Skin of body (tissue), 2 donors: ENCODE measurements around the gene SUV39H1. TPM values are rescaled to one million over a fixed set of nuclear protein-coding genes. Genes with fewer than 3 reads are reported as not detected.

Source experiments
- DNase-seq: peaks from one replicate; lab custom pipeline; 2025; lab: John Stamatoyannopoulos, UW
- total RNA-seq: library from RNA; depleted of rRNA; stranded (reverse); fragments of >200 nt; gene quantifications from one replicate; pipeline ENCODE4 v1.2.3, GENCODE V29; 2014

The SUV39H1 gene
- total RNA-seq, 1 donor from 2014 or later, result 2.2 TPM

DNA sequence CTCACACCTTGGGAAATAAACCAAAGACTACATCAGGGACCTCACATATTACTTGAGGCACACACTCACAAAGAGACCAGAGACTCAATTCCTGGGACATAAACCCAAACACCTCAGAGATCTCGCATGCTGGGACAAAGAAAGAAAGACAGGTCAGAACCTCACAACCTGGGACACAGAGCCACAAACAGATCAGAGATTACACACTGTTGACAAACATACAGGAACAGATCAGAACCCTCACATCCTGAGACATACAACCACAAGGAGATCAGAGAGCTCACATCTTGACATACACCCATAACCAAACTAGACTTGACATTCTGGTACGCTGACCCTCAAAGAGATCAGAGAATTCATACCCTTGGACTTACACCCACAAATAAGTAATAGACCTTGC lies 17.3 kb downstream of the SUV39H1 start:
- DNase-seq, result no peak

DNA sequence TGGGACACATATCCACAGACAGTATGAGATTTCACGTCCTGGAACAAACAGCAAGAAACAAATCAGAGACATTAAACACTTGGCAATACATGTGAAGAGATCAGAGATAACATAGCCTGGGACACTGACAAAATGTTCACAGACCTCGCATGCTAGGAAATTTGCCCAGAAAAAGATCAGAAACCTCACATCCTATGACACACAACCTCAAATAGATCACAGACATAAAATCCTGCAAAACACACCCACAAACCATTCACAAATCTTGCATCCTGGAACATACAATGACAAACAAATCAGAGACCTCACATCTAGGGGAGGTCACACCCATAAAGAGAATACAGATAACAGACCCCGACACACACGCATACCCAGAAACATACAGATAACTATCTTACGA lies 18.0 kb downstream of the SUV39H1 start:
- DNase-seq, result no peak

DNA sequence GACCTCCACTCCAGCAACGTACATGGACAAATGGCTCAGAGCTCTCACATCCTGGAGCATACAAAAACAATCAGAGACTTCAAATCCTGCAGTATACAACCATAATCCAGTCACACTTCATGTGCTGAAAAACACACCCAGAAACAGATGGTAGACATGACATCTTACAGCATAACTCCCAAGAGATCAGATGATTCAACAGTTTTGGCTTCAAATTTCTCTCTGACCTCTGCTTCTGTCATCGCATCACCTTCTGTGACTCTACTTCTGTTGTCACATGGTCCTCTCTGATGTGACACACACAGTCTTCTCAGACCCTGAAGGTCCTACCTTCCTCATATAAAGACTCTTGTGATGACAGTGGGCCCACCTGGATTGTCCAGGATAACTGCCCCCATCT lies 18.5 kb downstream of the SUV39H1 start:
- DNase-seq, result peak; percentile 62

DNA sequence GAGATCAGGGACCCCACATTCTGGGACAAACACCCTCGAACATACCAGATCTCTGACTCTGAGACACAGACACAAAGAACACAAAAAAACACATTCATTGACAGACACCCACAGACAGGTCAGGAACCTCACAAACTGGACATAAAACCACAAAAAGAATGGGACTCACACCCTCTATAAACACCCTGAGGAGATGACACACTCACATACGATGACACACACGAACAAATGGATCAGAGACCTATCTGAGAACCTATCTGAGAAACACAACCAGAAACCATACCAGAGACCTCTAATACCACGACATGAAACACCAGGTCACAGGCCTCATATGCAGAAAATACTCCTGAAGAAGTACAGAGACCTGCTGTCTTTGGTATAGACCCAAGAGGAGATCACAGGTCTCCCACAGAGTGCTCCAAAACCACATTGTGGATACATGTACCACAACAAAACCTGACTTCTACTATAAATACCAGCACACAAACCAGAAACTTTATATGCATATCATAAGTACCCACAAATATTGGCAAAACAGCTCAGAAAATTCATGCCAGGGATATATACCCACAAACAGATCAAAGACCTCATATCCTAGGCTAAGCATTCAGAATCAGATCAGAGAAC lies 19.5 kb downstream of the SUV39H1 start:
- no peak for DNase-seq

DNA sequence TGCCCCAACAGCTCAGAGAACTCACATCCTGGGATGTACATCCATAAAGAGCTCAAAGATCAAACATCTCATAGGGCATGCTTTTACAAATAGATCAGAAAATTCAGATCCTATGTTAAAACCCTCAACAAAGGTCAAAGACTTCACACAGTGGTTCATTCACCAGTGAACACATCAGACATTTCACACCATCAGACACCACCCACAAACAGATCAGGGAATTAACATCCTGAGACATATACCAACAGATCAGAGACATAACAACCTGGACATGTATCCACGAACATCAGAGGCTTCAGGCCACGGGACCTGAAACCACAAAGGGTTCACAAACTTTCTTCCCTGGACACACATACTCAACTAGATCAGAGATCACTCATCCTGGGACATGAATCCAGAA lies 23.4 kb downstream of the SUV39H1 start:
- no peak for DNase-seq

DNA sequence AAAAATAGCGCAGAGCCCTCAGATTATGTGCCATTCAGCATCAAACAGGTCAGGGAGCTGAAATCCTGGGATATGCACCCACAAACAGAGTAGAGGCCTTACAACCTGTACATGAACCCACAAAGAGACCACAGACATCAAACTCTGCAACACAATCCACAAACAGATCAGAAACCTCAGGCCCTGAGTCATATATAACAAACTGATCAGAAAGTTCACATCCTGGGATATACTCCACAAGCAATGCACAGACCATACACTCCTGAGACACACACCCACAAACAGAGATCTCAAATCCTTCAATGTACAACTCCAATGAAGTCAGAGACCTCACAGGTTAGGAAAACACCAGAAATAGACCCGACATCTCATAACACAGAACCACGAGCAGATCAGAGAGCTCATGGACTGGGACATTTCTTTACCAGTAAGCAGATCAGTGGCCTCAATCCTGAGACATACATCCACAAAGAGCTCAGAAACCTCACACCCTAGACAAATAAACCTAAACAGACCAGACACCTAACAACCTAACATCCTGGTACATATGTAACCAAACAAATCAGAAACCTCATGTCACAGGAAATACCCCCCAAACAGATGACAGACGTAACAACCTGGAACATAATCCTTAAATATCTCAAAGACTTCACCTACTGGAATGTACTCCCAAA lies 24.2 kb downstream of the SUV39H1 start:
- no peak for DNase-seq

DNA sequence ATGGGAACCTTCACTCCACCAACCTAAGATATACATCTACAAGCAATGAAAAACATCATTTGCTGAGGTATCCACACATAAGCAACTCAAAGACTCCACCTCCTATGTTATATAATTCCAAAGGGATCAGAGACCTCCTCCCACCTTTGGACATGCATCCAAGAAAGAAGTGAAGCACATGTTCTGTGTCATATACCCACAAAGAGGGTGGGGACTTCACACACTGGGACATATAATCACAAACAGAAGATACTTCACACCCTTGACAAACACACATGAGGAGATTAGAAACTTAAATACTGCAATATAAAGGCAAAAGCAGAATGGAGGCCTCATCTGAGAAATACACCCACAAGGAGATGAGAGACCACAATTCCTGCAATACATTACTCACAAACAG lies 25.4 kb downstream of the SUV39H1 start:
- no peak for DNase-seq

DNA sequence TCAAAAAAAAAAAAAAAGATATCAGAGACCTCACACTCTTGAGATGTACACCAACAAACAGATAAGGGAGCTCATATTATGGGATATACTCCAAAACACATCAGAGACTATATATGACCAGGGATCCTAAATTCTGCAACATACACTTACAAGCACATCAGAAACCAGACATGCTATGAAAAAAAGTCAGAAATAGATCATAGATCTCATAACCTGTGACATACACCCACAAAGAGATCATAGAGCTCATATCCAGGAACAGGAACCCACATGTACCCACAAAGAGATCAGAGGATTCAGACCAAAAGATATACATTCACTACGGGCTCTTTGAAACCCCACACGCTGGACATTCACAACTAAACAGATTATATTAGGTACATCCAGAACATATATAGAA lies 30.1 kb downstream of the SUV39H1 start:
- DNase-seq, result no peak

DNA sequence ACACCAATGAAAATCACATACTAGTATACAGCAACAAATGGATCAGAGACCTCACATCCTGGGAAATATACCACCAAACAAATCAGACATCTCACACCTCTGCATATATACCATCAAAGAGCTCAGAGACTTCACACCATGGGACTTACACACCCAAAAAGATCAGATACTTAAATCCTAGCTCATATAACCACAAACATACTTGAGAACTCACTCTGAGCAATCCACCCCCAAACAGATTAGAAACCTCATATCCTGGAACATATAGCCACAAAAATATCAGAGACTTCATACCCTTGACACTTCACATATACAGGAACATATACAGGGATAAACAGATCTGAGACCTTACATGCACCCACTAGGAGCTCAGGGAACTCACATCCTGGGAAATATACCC lies 32.1 kb downstream of the SUV39H1 start:
- DNase-seq, result no peak

DNA sequence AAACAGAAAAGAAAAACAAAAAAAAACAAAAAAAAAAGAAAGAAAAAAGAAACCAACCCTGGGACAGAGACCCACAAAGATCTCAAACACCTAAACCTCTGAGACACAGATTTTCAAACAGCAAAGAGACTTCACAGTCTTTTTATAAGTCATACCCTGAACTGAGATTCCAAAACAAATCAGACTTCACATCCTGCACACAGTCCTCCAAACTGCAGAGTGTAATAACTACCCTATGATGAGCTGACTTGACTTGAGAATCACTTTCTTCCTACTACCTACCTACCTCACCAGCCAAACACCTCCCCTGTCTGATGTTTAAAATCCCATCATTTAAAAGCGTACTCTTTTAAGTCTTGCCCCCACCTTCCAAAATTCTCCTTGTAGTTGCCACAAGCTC lies 39.8 kb downstream of the SUV39H1 start:
- DNase-seq, result no peak

DNA sequence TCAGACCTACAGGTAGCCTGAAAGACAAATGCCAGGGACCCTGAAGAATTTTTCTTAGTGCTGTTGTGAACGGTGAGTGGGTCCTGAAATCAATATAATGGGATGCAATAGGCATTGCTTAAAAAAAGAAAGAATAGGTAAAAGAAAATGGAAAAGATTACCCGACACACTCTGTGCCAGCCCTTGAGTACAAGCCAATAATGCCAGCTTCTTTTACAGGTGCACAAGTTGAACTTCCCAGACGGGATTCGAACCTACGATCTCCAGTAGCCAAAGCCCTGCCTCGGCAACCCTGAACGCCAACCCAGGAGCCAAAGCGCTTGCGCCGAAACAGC lies 40.3 kb downstream of the SUV39H1 start:
- no peak for DNase-seq

DNA sequence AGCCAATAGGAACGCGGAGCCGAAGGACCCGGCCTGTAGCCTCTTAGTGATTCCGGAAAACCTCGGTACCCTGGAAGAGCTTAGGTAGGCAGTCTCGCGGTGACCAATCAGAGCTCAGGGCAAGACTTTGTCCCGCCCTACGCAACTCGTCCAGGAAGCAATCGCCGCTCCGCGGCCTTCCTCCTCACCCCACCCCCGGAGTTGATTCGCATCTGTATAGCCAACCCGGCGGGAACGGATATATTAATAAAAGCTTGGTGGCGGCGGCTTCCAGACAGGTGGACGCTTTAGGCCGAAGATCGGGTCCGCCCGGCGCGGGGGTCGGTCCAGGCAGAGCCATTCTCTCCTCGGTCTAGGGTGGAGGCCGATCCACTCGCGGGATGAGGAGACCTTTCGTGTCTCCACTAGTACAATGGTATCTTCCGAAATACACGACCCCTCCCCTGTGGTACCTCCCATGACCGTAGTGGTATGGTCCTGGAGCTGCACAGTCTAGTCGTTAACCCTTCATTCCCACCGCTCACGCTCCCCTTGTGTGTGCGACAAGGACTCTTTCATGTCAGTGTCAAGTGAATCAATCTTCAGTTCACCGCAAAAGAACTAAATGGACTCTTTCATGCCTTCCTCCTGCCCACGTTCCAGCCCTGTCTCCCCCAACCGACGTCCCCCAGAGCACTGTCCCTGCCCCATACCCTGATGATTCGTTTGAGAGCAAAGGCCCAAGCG lies 40.8 kb downstream of the SUV39H1 start:
- peak; percentile 96 for DNase-seq

DNA sequence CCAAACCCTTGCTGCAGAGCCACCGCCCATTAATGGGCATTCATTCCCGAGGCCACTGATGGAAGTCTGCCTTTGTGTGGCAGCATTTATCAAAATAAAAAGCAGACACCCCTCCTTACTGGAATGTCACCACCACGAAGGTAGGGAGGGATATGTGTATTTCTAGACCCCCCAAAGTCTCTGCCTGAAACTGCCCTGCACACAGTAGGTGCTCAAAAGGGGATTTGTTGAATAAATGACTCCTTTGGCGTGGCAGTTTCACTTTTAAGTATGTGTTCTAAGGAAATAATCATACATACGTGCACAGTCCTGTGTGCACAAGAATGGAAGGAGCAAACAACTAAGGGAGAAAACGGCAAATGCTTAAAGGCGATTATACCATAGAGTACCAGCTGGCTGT lies 41.4 kb downstream of the SUV39H1 start:
- DNase-seq, result no peak

DNA sequence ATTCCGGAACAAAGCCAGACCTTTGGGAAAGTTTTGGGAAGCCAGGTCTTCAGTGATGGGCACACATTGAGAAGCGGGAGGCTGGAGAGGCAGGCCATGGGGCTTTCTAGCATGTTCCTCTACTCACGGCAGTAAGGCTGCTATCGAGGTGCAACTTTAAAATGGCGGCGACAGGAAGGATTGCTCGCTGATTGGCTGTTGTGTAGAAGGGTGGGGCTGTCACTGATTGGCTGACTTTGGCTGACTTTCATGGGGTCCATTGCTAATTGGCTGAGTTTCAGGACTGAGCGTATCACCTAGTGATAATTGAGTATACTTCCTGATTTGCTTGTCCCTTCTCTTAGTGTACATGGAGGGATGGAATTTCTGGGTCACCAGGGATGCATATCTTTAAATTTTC lies 45.3 kb downstream of the SUV39H1 start:
- DNase-seq, result no peak

DNA sequence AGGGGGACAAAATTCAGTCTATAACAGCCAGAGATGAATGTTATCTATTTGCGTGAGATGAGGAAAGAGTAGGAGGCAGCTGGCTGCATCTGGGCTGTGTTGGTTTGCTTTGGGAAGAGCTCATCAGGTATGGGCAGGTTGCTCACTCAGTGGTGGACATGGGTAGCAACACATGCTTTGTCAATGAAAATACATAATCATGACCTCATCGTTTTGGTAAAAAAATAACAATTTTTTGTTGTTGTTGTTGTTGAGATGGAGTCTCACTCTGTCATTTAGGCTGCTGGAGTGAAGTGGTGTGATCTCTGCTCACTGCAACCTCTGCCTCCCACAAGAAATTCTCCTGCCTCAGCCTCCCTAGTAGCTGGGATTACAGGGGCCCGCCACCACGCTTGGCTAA lies 48.7 kb downstream of the SUV39H1 start:
- no peak for DNase-seq

DNA sequence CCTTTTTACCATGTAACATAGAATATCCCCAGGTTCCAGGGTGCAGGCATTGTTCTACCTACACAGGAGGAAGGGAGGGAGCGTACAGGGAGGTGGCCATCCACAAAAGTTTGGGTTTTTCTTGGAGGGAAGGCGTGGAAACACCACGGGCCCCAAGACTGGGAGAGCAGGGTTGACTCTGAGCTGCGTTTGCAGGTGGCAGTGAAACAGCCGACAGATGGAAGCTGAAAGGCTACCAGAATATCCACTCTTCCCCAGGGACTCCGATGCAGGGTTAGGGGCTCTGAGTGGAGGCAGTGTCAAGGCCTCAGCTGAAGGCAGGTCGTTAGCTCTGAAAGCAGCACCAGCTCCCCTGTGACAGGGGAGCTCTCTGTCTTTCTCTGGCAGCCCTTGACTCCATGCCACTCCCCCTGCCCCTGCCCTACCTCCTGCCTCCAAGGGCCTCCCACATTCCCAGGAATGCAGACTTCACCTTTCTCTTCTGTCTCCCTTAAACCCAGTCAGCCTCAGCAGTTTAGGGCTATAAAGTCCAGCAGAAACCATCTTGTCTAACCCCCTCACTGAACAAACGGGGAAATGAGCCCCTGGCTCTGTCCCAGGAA lies 51.0 kb downstream of the SUV39H1 start:
- no peak for DNase-seq

DNA sequence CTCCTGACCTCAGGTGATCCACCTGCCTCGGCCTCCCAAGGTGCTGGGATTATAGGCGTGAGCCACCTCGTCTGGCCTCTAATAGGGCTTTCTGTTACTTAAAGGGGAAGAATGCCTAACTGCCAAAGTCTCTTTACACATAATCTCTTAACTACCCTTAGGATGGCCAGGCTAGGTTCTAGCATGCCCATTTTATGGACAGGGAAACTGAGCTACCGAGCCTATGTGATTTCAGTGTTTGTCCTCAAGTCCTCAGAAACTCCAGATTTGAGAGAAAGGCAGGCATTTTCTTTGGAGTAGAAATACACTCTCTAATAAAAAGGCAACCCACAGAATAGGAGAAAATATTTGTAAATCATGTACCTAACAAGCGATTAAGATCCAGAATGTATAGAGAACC lies 52.6 kb downstream of the SUV39H1 start:
- no peak for DNase-seq

DNA sequence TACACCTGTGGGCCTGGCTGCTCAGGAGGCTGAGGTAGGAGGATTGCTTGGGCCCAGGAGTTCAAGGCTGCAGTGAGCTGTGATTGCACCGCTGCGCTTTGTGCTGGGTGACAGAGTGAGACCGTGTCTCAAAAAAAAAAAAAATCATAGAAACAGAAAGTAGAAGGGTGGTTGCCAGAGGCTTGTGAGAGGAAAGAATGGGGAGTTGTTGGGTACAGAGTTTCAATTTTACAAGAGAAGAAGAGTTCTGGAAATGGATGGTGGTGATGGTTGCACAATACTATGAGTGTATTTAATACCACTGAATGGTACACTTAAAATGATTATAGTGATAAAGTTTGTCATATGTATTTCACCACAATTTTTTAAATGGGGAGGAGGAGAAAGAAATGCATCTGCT lies 54.8 kb downstream of the SUV39H1 start:
- no peak for DNase-seq

DNA sequence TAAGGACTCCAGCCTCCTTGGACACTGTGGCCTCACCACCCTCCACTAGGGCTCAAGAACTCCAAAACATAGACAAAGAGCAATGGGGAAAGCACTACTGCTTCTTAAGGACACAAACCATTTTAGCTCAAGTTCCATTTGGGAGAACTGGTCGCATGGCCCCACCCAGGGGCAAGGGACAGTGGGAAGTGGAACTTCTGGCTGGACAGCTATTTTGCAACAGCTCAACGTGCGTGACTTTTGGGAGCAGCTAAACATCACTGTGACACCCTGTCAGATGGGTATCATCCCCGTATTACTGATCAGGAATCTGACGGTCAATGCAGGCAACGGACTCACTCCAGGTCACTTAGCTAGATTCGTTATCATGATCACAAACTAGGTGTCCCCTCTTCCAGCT lies 56.0 kb downstream of the SUV39H1 start:
- no peak for DNase-seq

DNA sequence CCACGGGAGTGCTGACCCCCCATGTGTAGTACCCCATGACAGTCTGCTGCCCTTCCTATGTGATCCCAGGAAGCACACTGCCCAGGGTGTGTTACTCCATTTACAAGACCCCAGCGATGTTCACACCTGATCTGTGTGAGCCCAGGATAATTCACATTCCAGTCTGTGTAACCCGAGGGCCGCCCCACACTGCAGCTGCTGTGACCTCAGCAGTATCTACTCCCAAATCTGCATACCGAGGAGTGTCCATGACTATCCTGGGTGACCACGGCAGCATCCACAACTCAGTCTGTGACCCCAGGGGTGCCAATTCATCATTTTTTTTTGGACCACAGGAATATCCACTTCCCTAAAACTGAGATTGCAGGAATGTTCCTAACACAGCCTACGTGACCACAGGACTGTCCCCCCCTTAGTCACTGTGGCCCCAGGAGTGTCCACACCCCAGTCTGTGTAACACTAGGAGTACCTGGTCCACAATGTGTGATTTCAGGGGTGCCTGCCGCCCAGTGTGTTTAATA lies 57.2 kb downstream of the SUV39H1 start:
- no peak for DNase-seq

DNA sequence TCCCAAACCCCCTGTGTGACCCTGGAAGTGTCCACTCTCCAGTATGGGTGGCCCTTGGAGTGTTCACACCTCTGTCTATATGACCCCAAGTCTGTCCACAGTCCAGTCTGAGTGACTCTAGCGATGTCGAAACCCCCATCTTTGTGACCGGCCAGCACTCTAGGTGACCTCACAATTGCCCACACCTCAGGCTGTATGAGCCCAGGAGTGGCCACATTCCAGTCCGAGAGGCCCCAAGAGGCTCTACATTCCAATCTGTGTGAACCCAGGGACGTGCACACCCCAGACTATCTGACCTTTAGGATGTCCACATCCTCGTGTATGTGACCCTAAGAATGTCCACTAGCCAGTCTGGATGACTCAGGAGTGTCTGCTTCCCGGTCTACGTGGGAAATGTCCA lies 57.7 kb downstream of the SUV39H1 start:
- no peak for DNase-seq
